GM12873 (cell line): ENCODE results near the gene DOHH.

Experiments
- CTCF ChIP-seq: IDR thresholded peaks from 2 replicates; pipeline ENCODE4 v1.5.1; 2012; ENCODE audit warnings: low read depth, mild to moderate bottlenecking, moderate library complexity, low read length, control low read depth; ENCODE audit not compliant: insufficient read depth; ENCODE audit errors: missing control alignments

Gene DOHH

GRCh38 chr19:3521104-3521445, 20.6 kb upstream of the DOHH start:
- no peak for TF ChIP-seq CTCF

GRCh38 chr19:3520166-3521103, 20.0 kb upstream of the DOHH start:
- TF ChIP-seq CTCF, result no peak

GRCh38 chr19:3519126-3519525, 18.7 kb upstream of the DOHH start:
- no peak for TF ChIP-seq CTCF

GRCh38 chr19:3518659-3519058, 18.2 kb upstream of the DOHH start:
- TF ChIP-seq CTCF, result no peak

- TF ChIP-seq CTCF, result no peak
These were observed 17.8 kb upstream of the DOHH start for GRCh38 chr19:3518255-3518654.

GRCh38 chr19:3517638-3518037, 17.2 kb upstream of the DOHH start:
- TF ChIP-seq CTCF, result no peak

GRCh38 chr19:3516675-3517207, 16.3 kb upstream of the DOHH start:
- no peak for TF ChIP-seq CTCF
